ENCODE measurements around the gene CST9.

- TF ChIP-seq CTCF (IDR thresholded peaks at IDR 0.05) (no peak), POLR2A (IDR thresholded peaks at IDR 0.05) (no peak)
Measured at GRCh38 chr20:23654000-23654399, 48.3 kb upstream of the CST9 start.
